ENCODE data around the gene OR5H2.

DNA sequence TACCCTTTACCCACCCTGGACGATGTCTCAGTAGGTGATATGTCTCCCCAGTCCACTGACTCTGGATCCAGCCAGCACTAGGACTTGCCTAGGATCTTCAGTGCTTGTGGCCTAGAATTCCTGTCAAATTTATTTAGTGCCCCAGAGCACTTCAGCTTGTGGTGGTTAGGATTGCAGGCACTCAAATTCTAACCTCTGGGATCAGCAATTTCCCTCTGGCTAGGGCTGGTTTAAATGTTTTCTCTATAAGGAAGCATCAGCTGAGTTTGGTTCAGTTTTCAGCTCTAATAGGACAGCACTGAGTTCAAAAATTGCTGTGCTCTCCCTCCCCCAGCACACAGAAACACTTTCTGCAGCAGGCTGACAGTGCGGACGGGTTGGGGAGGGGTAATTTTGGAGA, 10.2 kb upstream of the OR5H2 start:
- TF ChIP-seq, protein P1, sequence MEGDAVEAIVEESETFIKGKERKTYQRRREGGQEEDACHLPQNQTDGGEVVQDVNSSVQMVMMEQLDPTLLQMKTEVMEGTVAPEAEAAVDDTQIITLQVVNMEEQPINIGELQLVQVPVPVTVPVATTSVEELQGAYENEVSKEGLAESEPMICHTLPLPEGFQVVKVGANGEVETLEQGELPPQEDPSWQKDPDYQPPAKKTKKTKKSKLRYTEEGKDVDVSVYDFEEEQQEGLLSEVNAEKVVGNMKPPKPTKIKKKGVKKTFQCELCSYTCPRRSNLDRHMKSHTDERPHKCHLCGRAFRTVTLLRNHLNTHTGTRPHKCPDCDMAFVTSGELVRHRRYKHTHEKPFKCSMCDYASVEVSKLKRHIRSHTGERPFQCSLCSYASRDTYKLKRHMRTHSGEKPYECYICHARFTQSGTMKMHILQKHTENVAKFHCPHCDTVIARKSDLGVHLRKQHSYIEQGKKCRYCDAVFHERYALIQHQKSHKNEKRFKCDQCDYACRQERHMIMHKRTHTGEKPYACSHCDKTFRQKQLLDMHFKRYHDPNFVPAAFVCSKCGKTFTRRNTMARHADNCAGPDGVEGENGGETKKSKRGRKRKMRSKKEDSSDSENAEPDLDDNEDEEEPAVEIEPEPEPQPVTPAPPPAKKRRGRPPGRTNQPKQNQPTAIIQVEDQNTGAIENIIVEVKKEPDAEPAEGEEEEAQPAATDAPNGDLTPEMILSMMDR (IDR thresholded peaks at IDR 0.05): no peak
- TF ChIP-seq EP300 (IDR thresholded peaks at IDR 0.05) (no peak), POLR2A (IDR thresholded peaks at IDR 0.05) (no peak), POLR2AphosphoS5 (IDR thresholded peaks at IDR 0.05) (no peak)

Measured in upper lobe of left lung (tissue), 4 donors.